Epidermal melanocyte (primary cell): ENCODE data around the gene POFUT1.
"Not testable (repeated sequence)": the region's sequence is repeated elsewhere in the genome, so short reads cannot be mapped to it uniquely, and the experiment has no call there.

ENCODE experiments used
- DNase-seq: peaks from one replicate; pipeline ENCODE4 v3.0.0; 2011; ENCODE audit warnings: low spot score; ENCODE audit not compliant: insufficient read length

The POFUT1 gene

DNA sequence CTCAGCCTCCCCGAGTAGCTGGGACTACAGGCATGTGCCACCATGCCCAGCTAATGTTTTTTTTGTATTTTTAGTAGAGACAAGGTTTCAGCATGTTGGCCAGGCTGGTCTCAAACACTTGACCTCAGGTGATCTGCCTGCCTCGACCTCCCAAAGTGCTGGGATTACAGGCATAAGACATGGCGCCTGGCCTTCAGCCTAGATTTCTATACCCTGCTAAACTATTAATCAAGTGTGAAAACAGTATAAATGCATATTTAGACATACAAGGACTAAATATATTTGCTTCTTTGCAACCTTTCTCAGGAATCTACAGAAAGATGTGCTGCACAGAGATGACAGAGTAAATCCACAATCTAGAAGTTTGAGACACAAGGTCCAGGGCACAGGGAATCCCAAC is 67.5 kb downstream of the POFUT1 start:
- DNase-seq: not testable (repeated sequence)

DNA sequence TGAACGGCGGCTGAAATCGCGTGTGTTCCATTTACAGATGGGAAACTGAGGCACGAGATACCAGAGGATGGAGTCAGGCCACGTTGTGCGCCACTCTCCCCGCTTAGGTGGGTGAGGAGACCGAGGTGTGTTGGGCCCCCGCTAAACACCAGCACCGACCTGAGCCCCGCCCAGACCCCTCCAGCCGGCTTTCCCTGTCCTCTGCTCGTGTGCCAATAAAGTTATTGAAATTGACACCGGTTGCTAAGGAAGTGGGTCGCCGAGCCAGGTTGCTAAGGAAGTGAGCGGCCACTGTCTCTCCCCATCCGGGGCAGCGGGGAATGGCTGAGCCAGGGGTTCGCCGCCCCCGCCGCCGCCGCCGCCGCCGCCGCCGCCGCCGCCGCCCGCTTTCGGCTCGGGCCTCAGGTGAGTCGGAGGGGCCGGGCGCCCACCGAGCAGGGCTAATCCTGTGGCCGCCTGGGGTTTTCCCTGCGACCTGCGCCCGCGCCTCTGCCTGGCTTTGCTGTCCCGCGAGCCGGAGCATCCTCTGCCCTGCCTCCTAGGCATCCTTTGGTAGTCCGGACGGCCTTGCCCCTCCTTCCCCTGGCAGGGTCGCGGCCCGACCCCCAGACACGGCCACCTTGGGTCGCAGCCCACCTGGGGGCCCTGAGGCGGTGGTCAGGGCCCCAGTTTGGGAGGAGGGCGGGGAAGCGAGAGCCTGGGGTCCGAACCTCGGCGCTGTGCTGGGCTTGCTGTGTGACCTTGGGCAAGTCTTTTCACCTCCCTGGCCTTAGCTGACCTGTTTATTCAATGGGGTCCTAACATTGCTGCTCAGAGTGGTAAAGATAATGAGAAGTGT is 69.9 kb downstream of the POFUT1 start, which contains the start of gene KIF3B:
KIF3B (plus strand) TSS at position 291 of the 838 bp plus-strand sequence. CDS start 32,127 bp downstream, outside the sequence.
- DNase-seq: peak; percentile 97

DNA sequence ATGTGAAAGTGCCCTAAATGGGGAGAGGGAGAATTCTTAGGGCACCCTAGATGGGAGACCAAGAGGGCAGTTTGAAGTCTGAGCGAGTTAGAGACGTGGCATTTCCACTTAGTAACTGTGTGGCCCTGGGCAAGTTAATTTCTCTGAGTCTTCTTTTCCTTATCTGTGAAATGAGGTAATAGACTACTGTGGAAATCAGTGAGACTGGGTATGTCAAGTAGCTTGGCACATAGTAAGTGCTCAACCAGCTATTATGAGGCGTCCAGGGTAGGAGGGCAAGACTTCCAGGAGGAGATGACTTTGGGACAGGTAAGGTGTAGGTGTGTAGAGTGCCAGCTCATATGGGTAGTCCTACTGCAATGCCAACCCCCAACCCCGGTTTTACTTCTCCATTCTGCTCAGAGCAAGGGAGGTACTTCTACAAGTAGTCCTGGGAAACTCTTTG is 70.5 kb downstream of the POFUT1 start:
- DNase-seq: no peak

DNA sequence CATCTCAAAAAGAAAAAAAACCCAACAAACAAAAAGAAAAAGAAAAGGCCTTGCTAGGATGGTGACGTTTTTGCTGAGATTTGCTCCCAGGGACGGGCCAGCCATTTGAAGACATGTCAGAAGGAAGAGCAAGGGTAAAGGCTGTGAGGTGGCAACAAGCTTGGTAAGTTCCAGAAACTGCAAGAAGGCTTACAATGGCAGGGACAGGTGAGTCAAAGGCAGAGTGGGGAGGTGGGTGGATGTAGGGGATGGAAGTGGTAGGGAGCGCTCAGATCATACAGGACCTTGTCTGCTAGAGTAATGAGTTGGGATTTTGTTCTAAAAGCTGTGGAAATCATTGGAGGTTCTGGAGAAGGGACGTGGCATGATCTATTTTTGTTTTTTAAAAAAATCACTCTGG is 74.0 kb downstream of the POFUT1 start:
- no peak for DNase-seq

DNA sequence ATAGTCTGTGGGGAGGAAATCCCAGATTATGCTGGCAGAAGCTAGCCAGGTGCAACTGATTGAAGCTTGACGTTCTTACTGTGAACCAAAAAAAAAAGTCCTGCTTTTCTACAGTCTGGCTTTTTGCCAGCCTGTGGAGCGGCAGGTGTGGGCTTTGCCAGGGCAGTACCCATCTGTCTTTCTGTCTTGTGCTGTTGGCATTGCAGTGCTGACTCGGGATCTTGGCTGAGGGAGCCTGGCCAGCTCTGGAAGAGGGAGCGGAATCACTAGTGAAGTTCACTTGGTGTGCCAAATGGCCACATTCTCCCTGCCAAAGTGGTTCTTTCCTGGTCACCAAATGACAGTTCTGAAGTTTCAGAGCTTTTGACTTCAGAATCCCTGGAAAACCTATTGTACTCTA is 74.8 kb downstream of the POFUT1 start:
- DNase-seq: no peak

DNA sequence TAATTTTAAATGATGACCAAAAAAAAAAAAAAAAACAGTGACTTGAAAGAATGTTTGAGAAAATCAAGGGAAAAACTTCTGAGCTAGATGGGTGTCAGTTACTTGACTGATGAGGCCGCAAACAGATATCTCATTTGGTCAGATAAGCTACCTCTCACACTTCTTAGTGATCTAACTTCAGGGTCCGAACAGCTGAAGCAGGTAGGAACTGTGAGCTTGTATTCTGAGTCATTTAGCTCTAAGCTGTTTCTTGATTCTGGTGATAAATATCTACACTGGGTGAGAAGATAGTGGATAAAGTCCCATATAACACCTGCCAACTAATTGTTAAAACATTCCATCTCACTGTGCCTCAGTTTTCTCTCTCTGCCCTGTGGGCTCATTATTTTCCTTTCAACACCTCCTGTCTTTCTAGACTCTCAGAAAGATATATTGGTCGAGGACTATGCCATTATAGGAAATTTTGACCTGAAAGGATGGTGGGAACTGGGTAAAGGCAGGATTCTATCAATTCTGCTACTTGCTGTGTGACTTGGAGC is 77.5 kb downstream of the POFUT1 start:
- DNase-seq: no peak

DNA sequence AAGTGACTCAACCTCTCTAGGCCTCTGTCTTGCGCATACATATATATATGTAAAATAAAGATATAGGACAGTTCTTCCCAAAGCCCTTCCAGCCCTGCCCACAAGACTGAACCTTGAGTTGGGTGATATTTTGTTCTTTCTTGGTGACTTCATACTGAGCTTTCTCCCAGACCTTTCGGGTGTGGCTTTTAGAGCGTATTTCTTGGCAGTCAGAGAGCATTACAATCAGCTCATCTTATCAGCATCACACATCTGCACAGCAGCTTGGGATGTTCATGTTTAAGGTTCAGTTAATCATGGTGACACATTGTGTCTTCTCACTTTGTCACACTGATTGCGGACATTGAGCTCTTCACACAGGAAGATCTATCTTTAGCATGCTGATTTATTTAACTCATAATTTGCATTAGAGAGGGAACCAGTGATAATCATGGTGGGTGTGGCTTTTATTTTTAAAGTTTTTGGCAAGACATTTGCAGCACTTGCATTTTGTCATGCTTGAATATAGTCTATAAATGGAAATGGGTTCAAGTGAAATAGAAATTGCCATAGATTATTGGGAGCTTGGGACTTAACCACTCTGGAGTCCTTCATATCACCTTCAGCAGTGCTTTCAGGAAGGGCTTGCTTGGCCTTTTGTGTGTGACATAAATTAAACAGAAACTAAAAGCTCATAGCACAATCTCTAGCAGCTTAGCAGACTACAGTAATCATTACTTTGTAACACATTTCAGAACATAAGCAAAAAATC is 78.1 kb downstream of the POFUT1 start:
- DNase-seq: no peak

DNA sequence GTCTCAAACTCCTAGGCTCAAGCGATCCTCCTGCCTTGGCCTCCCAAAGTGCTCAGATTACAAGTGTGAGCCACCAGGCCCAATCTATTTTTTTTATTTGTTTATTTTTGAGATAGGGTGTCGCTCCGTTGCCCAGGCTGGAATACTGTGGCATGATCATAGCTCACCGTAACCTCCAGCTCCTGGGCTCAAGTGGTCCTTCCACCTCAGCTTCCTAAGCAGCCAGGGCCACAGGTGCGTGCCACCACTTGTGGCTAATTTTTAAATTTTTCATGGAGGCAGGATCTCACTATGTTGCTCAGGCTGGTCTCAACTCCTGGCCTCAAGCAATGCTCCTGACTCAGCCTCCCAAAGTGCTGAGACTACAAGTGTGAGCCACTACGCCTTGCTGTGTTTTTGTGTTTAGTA is 79.6 kb downstream of the POFUT1 start:
- no peak for DNase-seq
